ENCODE results near the gene GSTO1. TPM values are rescaled to one million over a fixed set of nuclear protein-coding genes. Genes with fewer than 3 reads are reported as not detected.

GSTO1 gene
- total and polyA plus RNA-seq, 2 experiments from 2014 or later = 143 to 387 TPM

- peak; percentile 46 for DNase-seq
- Histone ChIP-seq H3K4me3 (no peak overlapping the region), H3K4me2 (ENCODE audit: unreplicated experiment) (no peak overlapping the region), H3K4me1 (ENCODE audit: insufficient read depth) (peaks cover 32% of the 10 kb centered on the region), H4K20me1 (ENCODE audit: insufficient read depth) (no peaks in the 10 kb centered on the region), H3F3A (ENCODE audit: insufficient read depth) (peaks cover 35% of the 10 kb centered on the region), H3K79me2 (ENCODE audit: insufficient read depth) (no peaks in the 10 kb centered on the region), H3K27me3 (replicated peaks; ENCODE audit: insufficient read depth) (no peaks in the 10 kb centered on the region), H2AFZ (no peak overlapping the region), H3K9ac (no peak overlapping the region; the same call in 1 of the 2 replicates), H3K36me3 (ENCODE audit: low read depth) (no peaks in the 10 kb centered on the region), H3K27ac (peak overlapping the region; percentile 100; the same call in 1 of the 2 replicates), H3K9me2 (ENCODE audit: insufficient read depth) (no peaks in the 10 kb centered on the region), H3K9me3 (ENCODE audit: low read depth) (no peaks in the 10 kb centered on the region)
- TF ChIP-seq EZH2phosphoT487 (IDR thresholded peaks at IDR 0.05; ENCODE audit: insufficient read depth, low read depth) (no peak), EZH2 (IDR thresholded peaks at IDR 0.05; ENCODE audit: insufficient read depth, poor library complexity, severe bottlenecking) (no peak)
- WGBS, 2 experiments (ENCODE audit: low coverage in 1 of 2, low lambda C conversion rate in 2 of 2, missing lambda C conversion rate in 2 of 2) = 68 to 69% methylated on average over 17 of the region's 17 CpGs
- in situ Hi-C loops (cut with MboI) = loop anchor here (10.0 kb wide), 1 partner anchor 47 kb away; no protein-coding TSS in a partner anchor
Observed at GRCh38 chr10:104297697-104298660, 43.3 kb downstream of the GSTO1 start.

- H3K4me3 ChIP-seq = peak overlapping the region; percentile 38
- H3F3A ChIP-seq (ENCODE audit: insufficient read depth) = peaks cover 34% of the 10 kb centered on the region
- H3K9me3 ChIP-seq (ENCODE audit: low read depth) = no peaks in the 10 kb centered on the region
- no peaks in the 10 kb centered on the region for H4K20me1 ChIP-seq (ENCODE audit: insufficient read depth)
- H3K36me3 ChIP-seq (ENCODE audit: low read depth) = no peaks in the 10 kb centered on the region
- H3K9ac ChIP-seq = peak overlapping the region; percentile 96
- H3K79me2 ChIP-seq (ENCODE audit: insufficient read depth) = no peaks in the 10 kb centered on the region
- 0 out of 2 replicates have a peak overlapping the region, but pooled peaks have one; percentile 1 for H2AFZ ChIP-seq
- H3K27me3 ChIP-seq (replicated peaks; ENCODE audit: insufficient read depth) = no peaks in the 10 kb centered on the region
- H3K4me2 ChIP-seq (ENCODE audit: unreplicated experiment) = peak overlapping the region; percentile 53
- in situ Hi-C loops (cut with MboI) = loop anchor here (10.0 kb wide), 1 partner anchor 46 kb away; no protein-coding TSS in a partner anchor
- DNase-seq = peak; percentile 63
- WGBS, 2 experiments (ENCODE audit: low coverage in 1 of 2, low lambda C conversion rate in 2 of 2, missing lambda C conversion rate in 2 of 2) = 54 to 55% methylated on average over 13 of the region's 13 CpGs
- no peaks in the 10 kb centered on the region for H3K9me2 ChIP-seq (ENCODE audit: insufficient read depth)
- TF ChIP-seq EZH2 (IDR thresholded peaks at IDR 0.05; ENCODE audit: insufficient read depth, poor library complexity, severe bottlenecking) = no peak
- TF ChIP-seq EZH2phosphoT487 (IDR thresholded peaks at IDR 0.05; ENCODE audit: insufficient read depth, low read depth) = no peak
- H3K4me1 ChIP-seq (ENCODE audit: insufficient read depth) = peaks cover 26% of the 10 kb centered on the region
- peak overlapping the region; percentile 100 for H3K27ac ChIP-seq
Observed at GRCh38 chr10:104299031-104299904, 44.6 kb downstream of the GSTO1 start.

GRCh38 chr10:104300002-104300735 is 45.5 kb downstream of the GSTO1 start:
- Histone ChIP-seq H2AFZ (0 out of 2 replicates have a peak overlapping the region, but pooled peaks have one; percentile 1), H3K4me3 (peak overlapping the region; percentile 64), H4K20me1 (ENCODE audit: insufficient read depth) (no peaks in the 10 kb centered on the region), H3K27me3 (replicated peaks; ENCODE audit: insufficient read depth) (no peaks in the 10 kb centered on the region), H3K36me3 (ENCODE audit: low read depth) (no peaks in the 10 kb centered on the region), H3F3A (ENCODE audit: insufficient read depth) (peaks cover 41% of the 10 kb centered on the region), H3K4me2 (ENCODE audit: unreplicated experiment) (peak overlapping the region; percentile 93), H3K9me2 (ENCODE audit: insufficient read depth) (no peaks in the 10 kb centered on the region), H3K27ac (peak overlapping the region; percentile 100), H3K4me1 (ENCODE audit: insufficient read depth) (peaks cover 26% of the 10 kb centered on the region), H3K9ac (peak overlapping the region; percentile 96), H3K79me2 (ENCODE audit: insufficient read depth) (no peaks in the 10 kb centered on the region), H3K9me3 (ENCODE audit: low read depth) (no peaks in the 10 kb centered on the region)
- in situ Hi-C loops (cut with MboI) = no loop called here
- WGBS, 2 experiments (ENCODE audit: low coverage in 1 of 2, low lambda C conversion rate in 2 of 2, missing lambda C conversion rate in 2 of 2) = 5 to 7% methylated on average over 12 of the region's 12 CpGs
- DNase-seq = peak; percentile 99
- no peak for TF ChIP-seq EZH2phosphoT487 (IDR thresholded peaks at IDR 0.05; ENCODE audit: insufficient read depth, low read depth)
- no peak for TF ChIP-seq EZH2 (IDR thresholded peaks at IDR 0.05; ENCODE audit: insufficient read depth, poor library complexity, severe bottlenecking)
